ENCODE data around the gene SLC35A5. TPM values are rescaled to one million over a fixed set of nuclear protein-coding genes. Genes with fewer than 3 reads are reported as not detected.

The SLC35A5 gene
- total and polyA plus RNA-seq, 4 donors = 11.7 to 25.4 (median 16.4) TPM

DNA sequence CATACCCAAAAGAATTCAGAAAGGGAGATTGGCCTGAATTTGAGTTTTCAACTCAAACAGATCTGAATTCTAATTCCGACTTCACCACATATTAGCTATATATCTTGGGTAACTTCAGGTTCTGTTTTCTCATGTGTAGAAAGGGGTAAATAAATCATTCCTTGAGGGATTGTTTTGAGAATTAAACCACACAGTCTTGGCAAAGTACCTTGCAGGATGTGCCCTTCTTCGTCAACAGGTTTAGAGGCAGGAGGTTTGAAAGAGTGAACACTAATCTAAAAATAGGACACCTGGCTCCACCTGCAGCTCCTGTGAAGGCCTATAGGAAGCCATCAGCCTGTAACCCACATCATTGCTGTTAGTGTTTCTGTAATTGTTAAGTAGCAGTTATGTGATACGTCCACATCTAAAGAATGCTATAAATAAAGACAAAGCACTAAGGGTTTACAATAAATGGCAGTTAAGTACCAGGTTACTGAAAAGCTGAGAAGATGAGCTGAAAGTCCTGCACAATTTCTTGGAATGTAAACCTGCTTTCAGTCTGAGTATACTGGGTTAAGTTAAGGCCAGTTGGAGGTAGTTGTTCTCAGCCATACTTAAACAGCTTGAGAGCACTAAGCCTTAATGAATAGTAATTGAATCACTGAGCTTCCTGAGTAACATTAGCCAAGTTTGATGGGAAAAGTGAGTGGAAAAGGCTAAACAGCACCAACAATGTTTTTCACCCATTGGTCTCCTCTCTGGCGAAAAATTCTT, 73.1 kb downstream of the SLC35A5 start:
- H3K36me3 ChIP-seq (ENCODE audit: control insufficient read depth in 4 of 4, insufficient read depth in 3 of 4, low read depth in 1 of 4, low read length in 3 of 4) = no peaks in the 10 kb centered on the region
- H3K27me3 ChIP-seq (ENCODE audit: control insufficient read depth in 4 of 4, insufficient read depth in 4 of 4, low read length in 3 of 4) = no peaks in the 10 kb centered on the region
- no peak overlapping the region for H3K27ac ChIP-seq (ENCODE audit: low read depth in 1 of 2, low read length in 2 of 2)
- H3K9me3 ChIP-seq (ENCODE audit: control insufficient read depth in 4 of 4, low read length in 3 of 4) = no peaks in the 10 kb centered on the region
- DNase-seq (ENCODE audit: low spot score) = no peak
- TF ChIP-seq, protein P1, sequence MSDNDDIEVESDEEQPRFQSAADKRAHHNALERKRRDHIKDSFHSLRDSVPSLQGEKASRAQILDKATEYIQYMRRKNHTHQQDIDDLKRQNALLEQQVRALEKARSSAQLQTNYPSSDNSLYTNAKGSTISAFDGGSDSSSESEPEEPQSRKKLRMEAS (IDR thresholded peaks at IDR 0.05) = no peak
- TF ChIP-seq, protein P2, sequence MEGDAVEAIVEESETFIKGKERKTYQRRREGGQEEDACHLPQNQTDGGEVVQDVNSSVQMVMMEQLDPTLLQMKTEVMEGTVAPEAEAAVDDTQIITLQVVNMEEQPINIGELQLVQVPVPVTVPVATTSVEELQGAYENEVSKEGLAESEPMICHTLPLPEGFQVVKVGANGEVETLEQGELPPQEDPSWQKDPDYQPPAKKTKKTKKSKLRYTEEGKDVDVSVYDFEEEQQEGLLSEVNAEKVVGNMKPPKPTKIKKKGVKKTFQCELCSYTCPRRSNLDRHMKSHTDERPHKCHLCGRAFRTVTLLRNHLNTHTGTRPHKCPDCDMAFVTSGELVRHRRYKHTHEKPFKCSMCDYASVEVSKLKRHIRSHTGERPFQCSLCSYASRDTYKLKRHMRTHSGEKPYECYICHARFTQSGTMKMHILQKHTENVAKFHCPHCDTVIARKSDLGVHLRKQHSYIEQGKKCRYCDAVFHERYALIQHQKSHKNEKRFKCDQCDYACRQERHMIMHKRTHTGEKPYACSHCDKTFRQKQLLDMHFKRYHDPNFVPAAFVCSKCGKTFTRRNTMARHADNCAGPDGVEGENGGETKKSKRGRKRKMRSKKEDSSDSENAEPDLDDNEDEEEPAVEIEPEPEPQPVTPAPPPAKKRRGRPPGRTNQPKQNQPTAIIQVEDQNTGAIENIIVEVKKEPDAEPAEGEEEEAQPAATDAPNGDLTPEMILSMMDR (IDR thresholded peaks at IDR 0.05; ENCODE audit: low read depth, low read length, missing input control) = no peak
- no peak for TF ChIP-seq SP1 (IDR thresholded peaks at IDR 0.05)
- TF ChIP-seq HNF4A (conservative IDR thresholded peaks at IDR 0.05) = no peak
- no peak for TF ChIP-seq TAF1 (conservative IDR thresholded peaks at IDR 0.05)
- TF ChIP-seq EGR1 (IDR thresholded peaks at IDR 0.05; ENCODE audit: low read depth in 2 of 2) = no peak
- no peak for TF ChIP-seq FOXA2 (IDR thresholded peaks at IDR 0.05)
- TF ChIP-seq, protein P3, sequence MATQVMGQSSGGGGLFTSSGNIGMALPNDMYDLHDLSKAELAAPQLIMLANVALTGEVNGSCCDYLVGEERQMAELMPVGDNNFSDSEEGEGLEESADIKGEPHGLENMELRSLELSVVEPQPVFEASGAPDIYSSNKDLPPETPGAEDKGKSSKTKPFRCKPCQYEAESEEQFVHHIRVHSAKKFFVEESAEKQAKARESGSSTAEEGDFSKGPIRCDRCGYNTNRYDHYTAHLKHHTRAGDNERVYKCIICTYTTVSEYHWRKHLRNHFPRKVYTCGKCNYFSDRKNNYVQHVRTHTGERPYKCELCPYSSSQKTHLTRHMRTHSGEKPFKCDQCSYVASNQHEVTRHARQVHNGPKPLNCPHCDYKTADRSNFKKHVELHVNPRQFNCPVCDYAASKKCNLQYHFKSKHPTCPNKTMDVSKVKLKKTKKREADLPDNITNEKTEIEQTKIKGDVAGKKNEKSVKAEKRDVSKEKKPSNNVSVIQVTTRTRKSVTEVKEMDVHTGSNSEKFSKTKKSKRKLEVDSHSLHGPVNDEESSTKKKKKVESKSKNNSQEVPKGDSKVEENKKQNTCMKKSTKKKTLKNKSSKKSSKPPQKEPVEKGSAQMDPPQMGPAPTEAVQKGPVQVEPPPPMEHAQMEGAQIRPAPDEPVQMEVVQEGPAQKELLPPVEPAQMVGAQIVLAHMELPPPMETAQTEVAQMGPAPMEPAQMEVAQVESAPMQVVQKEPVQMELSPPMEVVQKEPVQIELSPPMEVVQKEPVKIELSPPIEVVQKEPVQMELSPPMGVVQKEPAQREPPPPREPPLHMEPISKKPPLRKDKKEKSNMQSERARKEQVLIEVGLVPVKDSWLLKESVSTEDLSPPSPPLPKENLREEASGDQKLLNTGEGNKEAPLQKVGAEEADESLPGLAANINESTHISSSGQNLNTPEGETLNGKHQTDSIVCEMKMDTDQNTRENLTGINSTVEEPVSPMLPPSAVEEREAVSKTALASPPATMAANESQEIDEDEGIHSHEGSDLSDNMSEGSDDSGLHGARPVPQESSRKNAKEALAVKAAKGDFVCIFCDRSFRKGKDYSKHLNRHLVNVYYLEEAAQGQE (IDR thresholded peaks at IDR 0.05) = no peak
- TF ChIP-seq HNF4G (IDR thresholded peaks at IDR 0.05) = no peak
- no peak for TF ChIP-seq GABPA (IDR thresholded peaks at IDR 0.05 in 1 of 2, conservative IDR thresholded peaks at IDR 0.05 in 1 of 2)
- TF ChIP-seq FOXA1 (IDR thresholded peaks at IDR 0.05) = no peak
- no peak for TF ChIP-seq JUND (IDR thresholded peaks at IDR 0.05)
- WGBS = 88% methylated on average over 4 of the region's 4 CpGs
- no peak overlapping the region for H3K4me3 ChIP-seq (ENCODE audit: low read depth in 1 of 3, low read length in 3 of 3)
- H3K4me1 ChIP-seq (ENCODE audit: control insufficient read depth in 4 of 4, insufficient read depth in 4 of 4, low read length in 3 of 4) = no peaks in the 10 kb centered on the region
- no peak overlapping the region for H3K9ac ChIP-seq (ENCODE audit: low read depth in 1 of 2, low read length in 2 of 2)

Other genes with a start within 250 kb of the SLC35A5 start
- gene CD200, start 228.9 kb upstream of the SLC35A5 start, total RNA-seq = under 1 TPM; 0.25 to 0.28 TPM
- gene CD200, start 228.9 kb upstream of the SLC35A5 start, polyA plus RNA-seq = under 1 TPM; 0.10 to 0.15 TPM
- under 1 TPM; 0.25 to 0.28 TPM for gene BTLA, start 62.6 kb upstream of the SLC35A5 start, total RNA-seq
- gene BTLA, start 62.6 kb upstream of the SLC35A5 start, polyA plus RNA-seq = under 1 TPM; 0.08 to 0.43 TPM
- 10 to 100 TPM; 45.2 to 51.1 TPM for gene ATG3, start 83 bp upstream of the SLC35A5 start, total RNA-seq
- 10 to 100 TPM; 28.6 to 29.6 TPM for gene ATG3, start 83 bp upstream of the SLC35A5 start, polyA plus RNA-seq
- gene CCDC80, start 79.1 kb downstream of the SLC35A5 start, total RNA-seq = 1 to 10 TPM; 1.0 to 1.2 TPM
- gene CCDC80, start 79.1 kb downstream of the SLC35A5 start, polyA plus RNA-seq = 1 to 10 TPM in 1 of 2 donors, under 1 TPM in 1; 0.17 to 2.1 TPM

Measured in liver (tissue), 9 donors.